ENCODE measurements around the gene GMEB1.

The GMEB1 gene

DNA sequence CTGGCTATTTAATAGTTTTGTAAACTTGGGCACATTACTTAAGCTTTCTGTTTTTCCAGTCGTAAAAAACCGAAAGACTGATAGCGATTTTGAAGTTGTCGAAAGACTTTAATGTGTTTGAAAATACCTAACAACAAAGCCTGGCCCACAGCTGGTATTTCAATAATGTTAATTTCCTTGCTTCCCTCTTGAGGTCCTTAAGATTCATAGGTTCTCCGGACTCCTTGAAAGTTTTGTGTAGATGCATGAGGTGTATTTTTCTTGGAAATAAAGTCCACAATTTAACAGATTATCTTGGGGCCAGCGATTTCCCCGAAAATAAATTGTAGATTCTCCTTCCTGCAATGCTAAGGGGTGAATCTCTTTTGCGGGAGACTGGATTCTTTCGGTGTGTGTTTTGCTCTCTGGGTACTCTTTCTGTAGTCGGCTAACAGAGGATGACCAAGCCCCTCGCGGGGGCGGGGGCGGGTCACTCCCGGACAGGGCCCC lies 67.4 kb downstream of the GMEB1 start:
- H3K36me3 ChIP-seq = peaks cover 40% of the 10 kb centered on the region
- TF ChIP-seq, protein P1, sequence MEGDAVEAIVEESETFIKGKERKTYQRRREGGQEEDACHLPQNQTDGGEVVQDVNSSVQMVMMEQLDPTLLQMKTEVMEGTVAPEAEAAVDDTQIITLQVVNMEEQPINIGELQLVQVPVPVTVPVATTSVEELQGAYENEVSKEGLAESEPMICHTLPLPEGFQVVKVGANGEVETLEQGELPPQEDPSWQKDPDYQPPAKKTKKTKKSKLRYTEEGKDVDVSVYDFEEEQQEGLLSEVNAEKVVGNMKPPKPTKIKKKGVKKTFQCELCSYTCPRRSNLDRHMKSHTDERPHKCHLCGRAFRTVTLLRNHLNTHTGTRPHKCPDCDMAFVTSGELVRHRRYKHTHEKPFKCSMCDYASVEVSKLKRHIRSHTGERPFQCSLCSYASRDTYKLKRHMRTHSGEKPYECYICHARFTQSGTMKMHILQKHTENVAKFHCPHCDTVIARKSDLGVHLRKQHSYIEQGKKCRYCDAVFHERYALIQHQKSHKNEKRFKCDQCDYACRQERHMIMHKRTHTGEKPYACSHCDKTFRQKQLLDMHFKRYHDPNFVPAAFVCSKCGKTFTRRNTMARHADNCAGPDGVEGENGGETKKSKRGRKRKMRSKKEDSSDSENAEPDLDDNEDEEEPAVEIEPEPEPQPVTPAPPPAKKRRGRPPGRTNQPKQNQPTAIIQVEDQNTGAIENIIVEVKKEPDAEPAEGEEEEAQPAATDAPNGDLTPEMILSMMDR (IDR thresholded peaks at IDR 0.05; ENCODE audit: low read depth, low read length) = no peak
- no peaks in the 10 kb centered on the region for H3K27me3 ChIP-seq (ENCODE audit: insufficient read depth, low read depth, severe bottlenecking)
- H3K27ac ChIP-seq = peak overlapping the region; percentile 98
- peaks cover 2% of the 10 kb centered on the region for H3K9me3 ChIP-seq (ENCODE audit: severe bottlenecking)
- DNase-seq = no peak
- H3K4me3 ChIP-seq (ENCODE audit: low read depth, low read length) = peak overlapping the region; percentile 61

DNA sequence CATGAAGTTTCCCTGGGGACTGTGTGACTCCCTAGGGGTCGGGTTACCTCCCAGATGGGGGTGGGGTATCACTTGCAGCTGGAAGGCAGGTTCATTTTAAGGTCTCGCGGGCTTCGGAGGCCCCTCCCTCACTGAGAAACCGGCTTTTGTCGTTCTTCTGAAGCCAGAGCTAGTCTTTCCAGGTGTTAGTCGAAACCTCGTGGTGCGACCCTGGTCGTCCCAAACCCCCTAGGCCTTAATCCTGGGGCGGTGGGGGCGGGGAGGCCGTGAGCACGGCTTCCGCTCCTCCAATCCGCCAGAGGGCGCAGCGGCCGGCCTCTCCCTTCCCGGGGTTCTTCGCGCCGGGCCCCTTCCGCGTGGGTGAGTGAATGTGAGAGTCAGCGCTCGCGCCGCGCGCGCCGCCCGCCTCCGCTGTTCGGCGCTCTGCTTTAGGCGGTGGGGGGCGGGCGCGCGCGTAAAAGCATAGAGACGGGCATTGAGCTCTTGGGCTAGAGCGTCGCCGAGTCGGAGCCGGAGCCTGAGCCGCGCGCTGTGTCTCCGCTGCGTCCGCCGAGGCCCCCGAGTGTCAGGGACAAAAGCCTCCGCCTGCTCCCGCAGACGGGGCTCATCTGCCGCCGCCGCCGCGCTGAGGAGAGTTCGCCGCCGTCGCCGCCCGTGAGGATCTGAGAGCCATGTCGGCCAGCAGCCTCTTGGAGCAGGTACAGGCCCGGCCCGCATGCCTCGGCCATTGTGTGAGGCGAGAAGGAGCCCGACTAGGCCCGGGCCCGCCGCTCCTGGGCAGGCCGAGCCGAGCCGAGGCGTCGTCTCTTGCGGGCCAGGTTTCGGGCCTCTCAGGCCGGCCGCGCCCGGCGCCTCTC lies 68.1 kb downstream of the GMEB1 start, which contains the start of gene YTHDF2:
Gene YTHDF2 (plus strand): TSS at position 491 of the 857 bp plus-strand sequence. CDS start 181 bp downstream, at position 672.
- Histone ChIP-seq H3K9me3 (ENCODE audit: severe bottlenecking) (peaks cover 2% of the 10 kb centered on the region), H3K27ac (peak within 1 kb of the TSS; percentile 98), H3K27me3 (ENCODE audit: insufficient read depth, low read depth, severe bottlenecking) (no peaks in the 10 kb centered on the region), H3K36me3 (peaks cover 47% of the 10 kb centered on the region), H3K4me3 (ENCODE audit: low read depth, low read length) (peak within 1 kb of the TSS; percentile 96)
- peak; percentile 98 for DNase-seq
- TF ChIP-seq, protein P1 (IDR thresholded peaks at IDR 0.05; ENCODE audit: low read depth, low read length) = peak; percentile 79

DNA sequence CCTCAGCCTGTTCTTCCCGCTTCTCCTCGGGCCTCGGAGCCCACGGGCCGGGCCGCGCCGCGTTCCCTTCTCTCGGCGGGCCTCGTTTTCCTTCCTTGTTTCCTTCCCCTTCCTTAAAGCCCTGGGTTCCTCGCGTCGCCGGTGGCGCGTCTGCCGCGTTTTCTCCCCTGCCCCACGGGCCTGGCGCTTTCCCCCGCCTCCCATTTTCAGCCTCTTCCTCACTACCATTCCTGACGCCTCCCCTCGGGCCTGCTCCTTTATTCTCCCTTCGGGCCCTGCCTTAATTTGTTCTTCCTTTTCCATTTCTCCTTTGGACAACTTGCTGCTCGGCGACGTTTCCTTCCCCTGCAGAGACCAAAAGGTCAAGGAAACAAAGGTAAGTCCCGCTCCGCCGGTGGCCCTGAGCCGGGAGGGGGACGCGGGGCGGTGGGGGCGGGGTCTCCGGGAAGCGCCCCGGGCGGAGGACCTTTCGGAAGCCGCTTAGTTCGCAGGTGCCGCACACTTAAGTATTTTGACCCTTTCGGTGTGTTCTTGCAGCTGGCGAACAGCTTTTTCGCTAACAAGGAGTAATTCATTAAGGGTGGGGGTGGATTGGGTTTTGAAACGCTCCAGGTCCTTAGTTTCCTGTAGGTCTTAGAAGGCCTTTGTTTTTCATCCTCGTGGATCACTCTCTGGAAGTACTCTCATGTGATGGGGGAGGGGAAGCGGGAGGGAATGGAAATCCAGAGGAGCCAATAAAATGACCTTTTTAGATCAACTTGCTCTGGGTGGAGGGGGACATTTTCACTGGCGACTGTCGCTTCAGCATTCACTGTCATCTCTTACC lies 68.9 kb downstream of the GMEB1 start:
- Histone ChIP-seq H3K27ac (peak overlapping the region; percentile 98), H3K9me3 (ENCODE audit: severe bottlenecking) (peaks cover 2% of the 10 kb centered on the region), H3K27me3 (ENCODE audit: insufficient read depth, low read depth, severe bottlenecking) (no peaks in the 10 kb centered on the region), H3K4me3 (ENCODE audit: low read depth, low read length) (peak overlapping the region; percentile 96), H3K36me3 (peaks cover 54% of the 10 kb centered on the region)
- TF ChIP-seq, protein P1 (IDR thresholded peaks at IDR 0.05; ENCODE audit: low read depth, low read length) = no peak
- peak; percentile 66 for DNase-seq

DNA sequence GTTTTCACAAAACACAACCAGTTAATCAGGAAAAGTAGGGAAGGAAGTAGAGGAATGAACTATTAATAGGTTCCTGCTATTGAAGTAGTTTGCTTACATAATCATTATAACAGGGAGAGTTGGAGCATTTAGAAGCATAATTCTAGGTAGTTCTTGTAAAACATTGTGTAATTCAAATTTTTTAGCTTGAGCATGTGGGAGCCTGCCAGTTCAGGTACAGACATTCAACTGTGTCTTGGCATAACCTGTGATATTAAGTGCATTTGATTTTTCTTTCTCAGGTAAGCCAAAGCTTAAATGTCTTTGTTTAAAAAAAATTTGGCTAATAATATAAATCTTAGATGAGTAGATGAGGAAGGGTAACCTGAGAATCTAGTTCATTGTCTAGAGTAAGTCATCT lies 71.5 kb downstream of the GMEB1 start:
- H3K9me3 ChIP-seq (ENCODE audit: severe bottlenecking) = no peaks in the 10 kb centered on the region
- TF ChIP-seq, protein P1 (IDR thresholded peaks at IDR 0.05; ENCODE audit: low read depth, low read length) = no peak
- DNase-seq = no peak
- no peak overlapping the region for H3K27ac ChIP-seq
- H3K4me3 ChIP-seq (ENCODE audit: low read depth, low read length) = no peak overlapping the region
- H3K27me3 ChIP-seq (ENCODE audit: insufficient read depth, low read depth, severe bottlenecking) = no peaks in the 10 kb centered on the region
- peaks cover 80% of the 10 kb centered on the region for H3K36me3 ChIP-seq

DNA sequence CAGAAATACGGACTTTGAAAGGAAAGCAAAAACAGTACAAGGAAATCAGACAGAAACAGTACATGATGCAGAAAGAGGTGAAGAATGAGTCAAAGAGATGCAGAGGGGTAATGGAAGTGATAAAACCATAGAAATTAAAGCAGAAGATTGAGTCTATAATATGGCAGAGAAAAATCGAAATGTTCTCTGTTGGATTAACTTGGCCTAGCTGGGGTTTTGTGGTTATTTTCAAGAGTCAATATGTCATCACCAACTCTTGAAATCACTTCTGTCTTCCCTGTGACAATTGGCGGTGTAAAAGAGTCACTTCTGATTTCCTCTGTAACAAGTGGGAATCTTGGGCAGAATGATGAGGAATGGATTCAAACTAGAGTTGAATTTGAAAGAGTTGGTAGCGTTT lies 75.6 kb downstream of the GMEB1 start:
- no peaks in the 10 kb centered on the region for H3K9me3 ChIP-seq (ENCODE audit: severe bottlenecking)
- H3K36me3 ChIP-seq = peaks cover 94% of the 10 kb centered on the region
- DNase-seq = no peak
- H3K4me3 ChIP-seq (ENCODE audit: low read depth, low read length) = no peak overlapping the region
- H3K27ac ChIP-seq = no peak overlapping the region
- no peaks in the 10 kb centered on the region for H3K27me3 ChIP-seq (ENCODE audit: insufficient read depth, low read depth, severe bottlenecking)
- TF ChIP-seq, protein P1 (IDR thresholded peaks at IDR 0.05; ENCODE audit: low read depth, low read length) = no peak
